GM18498 (cell line): ENCODE data around the gene FOXP1.

Source experiments
- ATAC-seq: cut with Tn5 transposase; IDR thresholded peaks from one replicate; pipeline ENCODE4 v1.9.1; 2021; ENCODE audit warnings: mild to moderate bottlenecking, moderate library complexity; ENCODE audit not compliant: unreplicated experiment

FOXP1 gene

DNA sequence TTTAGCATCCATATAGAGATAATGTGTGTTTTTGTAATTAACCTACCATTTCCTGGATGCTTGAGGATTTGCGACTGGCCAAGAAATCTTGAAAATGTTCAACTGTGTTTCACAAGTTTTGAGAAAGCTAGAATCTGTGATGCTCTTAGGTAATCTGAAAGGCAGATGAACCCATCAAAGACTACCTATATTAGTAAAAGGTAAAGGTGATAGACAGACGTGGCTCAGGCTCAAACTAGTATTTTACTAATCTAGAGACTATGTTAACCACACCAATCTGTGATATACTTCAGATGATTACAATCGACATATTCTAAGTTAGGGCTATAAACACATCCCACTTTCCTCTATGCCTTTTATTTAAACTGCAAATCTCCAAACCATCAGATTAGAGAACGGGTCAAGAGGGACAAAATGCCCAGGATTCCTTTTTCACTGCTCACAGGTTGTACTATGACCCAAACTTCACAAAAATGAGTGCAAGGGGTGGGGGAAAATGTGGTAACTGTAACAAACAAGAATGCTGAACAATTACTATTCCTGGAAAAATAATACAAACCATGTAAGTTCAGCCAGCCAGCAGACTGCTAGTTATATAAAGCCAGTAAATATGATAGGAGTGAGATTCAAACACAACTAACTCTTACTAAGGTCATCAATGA lies 295.1 kb downstream of the FOXP1 start:
- no peak for ATAC-seq

DNA sequence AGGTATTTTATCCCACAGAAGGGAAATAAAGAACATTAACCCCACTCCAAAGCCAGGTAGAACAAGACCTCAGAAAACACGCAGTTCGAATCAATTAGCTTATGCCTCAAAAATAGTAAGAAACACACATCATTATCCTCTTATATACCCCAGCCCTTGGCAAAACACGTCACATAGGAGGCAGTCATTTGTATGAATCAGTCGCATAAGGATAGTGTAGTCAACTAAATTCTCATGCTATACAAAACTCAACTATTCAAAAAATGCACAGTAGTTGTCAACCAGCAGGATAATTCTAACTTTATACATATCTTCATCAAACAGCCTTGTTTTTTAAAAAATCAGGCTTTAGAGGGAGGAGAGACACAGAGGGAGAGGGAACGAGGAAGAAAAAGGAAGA lies 298.4 kb downstream of the FOXP1 start:
- ATAC-seq: no peak

DNA sequence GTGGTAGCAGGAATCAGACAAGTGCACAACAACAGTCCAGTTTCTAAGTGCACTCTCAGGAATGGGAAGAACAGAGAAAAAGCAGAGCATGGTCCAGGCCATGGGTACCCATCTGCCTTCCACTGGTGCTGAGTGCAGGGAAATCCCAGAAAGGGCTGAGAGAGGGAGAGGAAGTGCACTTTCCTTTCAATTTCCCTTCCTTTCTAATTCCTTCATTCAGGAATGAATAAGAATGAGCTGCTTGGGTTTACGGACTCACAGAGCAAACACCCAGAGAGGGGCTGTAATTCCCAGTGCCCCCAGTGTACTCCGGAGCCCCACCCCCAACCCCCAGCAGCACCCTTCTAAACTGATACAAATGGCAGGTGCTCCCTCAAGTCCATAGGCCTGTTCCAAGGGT lies 300.6 kb downstream of the FOXP1 start:
- ATAC-seq: no peak

DNA sequence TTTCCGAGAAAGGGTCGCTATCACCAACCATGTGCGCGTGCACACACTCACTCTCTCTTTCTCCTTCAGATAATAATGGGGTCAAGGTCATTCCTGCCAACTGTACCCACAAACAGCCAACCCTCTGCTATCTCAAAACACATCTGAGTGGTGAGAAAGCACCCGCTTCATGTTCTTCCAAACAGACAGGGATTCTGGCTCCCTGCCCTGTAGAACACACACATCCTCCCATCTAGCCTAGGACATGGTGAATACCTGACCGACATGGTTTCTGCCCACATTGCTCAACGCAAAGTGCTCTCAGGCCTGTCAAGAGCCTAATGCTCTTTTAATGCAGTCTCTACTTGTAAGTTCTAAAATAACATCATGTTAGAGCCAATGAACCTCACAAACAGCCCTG lies 302.2 kb downstream of the FOXP1 start:
- ATAC-seq: no peak

DNA sequence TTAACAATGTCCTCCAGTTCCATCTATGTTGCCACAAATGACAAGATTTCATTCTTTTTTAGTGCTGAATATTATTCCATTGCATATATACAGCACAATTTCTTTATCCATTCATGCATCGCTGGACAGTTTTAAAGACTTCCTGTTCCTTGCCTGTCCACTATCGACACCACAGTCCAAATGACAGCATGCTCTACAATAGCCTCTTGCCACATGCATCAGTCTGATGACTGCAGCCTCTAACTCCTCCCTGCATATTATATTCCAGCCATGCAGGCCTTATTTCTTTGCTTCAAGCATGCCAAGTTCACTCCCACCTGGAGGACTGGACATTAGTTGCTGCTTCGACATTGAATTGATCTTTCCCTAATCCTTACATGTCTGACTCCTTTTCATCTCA lies 306.2 kb downstream of the FOXP1 start:
- no peak for ATAC-seq

DNA sequence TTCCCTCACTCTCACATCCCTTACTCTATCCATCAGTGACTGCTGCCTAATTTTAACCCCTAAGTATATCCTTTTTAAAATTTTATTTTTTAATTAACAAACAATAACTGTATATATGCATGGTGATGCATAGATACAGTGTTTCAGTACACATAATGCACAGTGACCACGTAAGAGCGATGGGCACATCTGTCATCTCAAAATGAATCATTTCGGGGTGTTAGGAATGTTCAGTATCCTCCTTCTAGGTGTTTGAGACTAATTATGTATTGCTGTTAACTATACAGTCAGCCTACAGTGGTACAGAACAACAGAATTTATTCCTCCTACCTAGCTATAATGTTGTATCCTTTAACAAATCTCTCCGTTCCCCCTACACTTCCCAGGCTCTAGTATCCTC lies 307.0 kb downstream of the FOXP1 start:
- ATAC-seq: no peak

DNA sequence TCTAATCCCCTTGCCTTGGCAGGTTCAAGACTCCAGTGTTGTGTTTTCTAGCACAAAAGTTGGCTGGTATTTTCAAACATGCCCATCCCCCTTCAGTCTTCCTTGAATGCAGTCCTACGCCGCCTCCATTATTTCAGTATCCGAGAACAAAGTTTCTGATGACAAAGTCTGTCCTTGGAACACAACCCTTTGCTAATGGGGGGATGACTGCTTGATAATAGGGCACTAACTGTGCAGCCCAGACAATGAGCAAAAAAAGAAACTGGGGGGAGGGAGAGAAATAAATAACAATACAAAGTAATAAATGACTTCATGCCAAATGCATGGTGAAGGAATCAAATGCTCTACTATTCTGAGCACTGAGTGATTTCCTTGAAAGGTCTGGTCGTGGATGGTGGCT lies 310.1 kb downstream of the FOXP1 start:
- ATAC-seq: no peak

DNA sequence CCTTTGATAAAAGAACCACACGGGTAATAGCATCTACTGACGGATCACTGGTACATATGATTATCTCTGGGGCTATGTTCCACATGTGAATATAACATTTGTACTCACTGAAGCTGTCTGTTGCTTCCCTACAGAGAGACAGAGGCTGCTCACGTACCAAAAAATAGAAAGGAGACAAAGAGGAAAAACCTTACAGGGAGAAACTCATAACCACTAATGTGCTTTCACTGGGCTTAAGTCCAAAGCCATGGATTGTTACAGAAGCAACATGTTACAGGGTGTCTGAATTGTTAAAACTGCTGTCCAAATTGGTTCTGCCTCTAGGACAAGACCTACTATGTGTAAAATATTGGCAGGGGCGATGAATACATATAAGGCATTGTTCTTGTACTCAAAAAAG lies 311.9 kb downstream of the FOXP1 start:
- no peak for ATAC-seq

DNA sequence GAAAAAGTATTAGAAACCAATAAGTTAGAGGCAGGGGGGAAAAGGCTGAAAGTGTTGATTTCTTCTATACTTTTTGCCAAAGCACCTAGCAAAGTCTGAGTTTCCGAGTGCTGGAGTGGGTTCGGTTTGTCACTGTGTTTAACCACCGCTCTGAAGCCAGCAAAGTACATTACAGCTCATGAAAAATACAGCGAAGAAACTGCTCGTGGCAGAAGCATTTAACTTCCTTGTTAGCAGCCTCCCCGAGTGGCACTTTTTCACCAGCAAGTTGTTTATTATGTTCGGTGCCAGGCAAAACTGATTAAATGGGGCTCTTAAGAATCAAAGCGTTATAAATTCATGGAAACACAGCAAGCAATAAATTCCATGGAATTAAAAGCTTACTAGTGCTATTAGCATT lies 313.6 kb downstream of the FOXP1 start:
- no peak for ATAC-seq

DNA sequence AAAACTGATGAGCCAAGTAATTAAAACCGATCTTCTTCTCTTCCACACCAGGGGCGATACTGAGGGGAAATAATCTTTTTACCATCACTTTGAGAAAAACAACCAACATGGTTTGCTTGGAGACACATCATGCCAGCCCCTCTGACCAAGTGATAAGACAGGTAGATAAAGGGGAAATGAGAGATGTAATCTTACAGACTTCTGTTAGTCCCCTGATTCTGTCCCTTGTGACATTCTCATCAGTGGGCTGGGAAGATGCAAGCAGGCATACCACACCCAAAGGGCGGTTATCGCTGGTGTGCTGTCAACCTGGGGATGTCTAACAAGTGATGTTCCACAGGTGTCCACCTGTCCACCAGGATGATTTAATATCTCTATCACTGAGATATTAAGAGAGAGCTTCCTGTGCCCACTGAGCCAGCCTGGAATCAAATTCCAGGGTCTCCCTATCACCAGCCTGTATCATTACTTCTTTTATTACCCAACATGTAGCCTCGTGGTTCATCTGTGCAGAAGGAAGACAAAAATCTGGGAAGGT lies 315.0 kb downstream of the FOXP1 start:
- no peak for ATAC-seq

DNA sequence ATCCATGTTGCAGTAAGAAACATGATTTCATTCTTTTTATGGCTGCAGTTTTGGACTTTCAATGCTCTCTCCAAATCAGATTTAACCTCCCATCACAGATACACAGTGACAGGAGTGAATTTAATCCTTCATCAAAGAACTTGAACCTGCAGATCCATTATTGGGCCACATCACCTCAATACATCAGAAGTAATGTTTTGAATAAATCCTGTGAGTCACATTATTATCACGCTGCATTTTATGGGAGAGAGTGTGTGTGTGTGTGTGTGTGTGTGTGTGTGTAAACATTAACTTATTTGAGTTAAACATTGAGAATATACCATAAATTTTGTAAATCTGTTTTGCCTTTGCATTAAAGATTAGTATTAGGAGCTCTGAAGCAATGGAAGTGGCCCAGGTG lies 316.7 kb downstream of the FOXP1 start:
- ATAC-seq: no peak

DNA sequence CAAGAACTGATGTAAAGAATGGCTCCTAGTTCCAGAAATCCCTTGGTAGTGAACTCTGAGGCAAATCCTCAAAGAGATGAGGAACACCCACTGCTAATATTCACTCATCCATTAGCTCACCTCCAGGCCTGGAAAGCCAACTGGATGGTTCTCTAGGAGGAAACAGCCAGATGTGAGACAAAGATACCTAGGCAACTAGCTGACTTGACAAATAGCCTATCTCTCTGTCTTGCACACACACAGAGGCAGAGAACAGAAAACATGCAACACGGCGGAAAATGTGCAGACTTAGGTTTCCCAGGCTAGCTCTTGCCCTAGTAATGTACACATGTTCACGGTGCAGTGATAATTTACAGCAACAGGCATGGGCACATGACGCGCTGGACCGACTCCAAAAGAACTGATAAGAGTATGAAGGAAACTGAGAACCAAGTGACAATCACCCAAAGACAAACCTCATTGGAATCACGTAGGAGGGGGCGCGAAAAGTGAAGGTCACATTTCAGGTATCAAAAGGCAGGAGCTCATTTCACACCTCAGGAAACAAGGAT lies 318.1 kb downstream of the FOXP1 start:
- ATAC-seq: no peak

DNA sequence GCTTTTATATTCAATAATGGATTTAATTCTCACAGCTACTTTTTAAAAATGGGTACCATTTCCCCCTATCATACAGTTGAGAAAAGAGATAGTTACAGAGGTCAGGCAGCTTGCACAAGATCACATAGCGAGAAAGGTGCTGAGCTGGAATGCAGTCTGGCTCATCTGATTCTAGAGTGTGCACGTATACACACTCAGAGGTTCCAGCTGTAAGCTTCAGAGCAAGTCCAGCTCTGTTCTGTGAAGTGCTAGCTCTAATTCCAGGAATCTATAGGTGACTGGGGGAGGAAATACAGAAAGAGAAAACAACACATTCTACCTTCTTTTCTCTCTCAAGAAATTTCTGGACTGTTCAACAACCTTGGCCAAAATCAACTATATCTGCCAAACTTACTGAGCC lies 318.7 kb downstream of the FOXP1 start:
- ATAC-seq: no peak

DNA sequence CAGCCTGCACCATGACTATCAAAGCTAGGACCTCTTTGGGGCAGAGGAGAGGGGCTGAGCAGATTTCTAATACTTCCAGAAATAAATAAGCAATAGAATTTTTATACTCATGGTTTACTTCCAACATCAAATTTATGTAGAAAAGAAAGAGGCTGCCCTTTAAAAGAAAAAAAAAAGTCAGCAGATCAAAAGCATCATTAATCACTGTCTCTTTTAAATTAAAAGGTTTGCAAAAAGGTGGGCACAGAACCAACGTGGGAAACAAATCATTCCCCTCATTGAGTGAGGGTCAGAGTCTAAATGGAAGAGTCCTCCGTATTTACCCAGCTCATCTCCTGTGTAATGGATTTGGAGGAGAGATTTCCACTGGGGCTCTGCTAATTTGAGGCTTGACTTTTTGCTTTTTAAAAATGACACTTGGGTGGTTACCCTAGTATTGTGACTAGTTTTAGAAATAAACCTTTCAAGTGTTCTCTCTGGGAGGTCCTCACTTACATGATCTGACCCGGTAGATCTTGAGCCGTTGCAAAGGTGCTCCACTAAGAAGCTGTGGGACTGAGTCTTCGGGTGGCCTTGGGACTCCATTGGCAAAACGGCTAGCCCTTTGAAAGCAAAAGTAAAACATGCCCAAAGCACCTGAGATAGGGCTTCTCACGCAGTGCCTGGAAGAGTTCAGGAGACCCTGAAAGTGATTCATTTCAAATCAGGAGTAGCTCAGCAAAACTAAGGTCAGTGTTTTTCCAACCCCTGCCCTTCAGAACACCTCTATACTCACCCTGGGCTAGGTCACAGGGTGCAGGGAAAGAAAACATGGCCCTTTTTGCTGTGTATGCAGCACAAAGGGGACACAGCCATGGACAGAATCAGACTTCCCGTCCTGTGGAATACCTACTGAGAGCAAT lies 320.9 kb downstream of the FOXP1 start:
- no peak for ATAC-seq

DNA sequence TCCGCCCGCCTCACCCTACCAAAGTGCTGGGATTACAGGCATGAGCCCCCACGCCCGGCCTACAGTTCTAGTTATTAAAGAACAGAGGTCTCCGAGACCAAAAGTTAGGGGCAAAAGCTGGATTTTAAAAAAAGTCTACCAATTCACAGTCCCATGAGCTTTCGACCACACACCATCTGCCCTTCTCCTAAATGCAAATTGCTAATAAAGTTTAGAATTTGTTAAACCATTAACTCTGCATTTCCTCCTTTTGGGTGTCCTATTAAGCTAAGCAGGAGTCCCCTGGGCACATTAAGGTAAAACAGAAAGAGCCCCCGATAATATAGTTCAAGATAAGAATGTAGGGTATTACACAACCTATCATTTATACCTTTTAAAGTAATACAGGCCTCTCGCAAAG lies 322.7 kb downstream of the FOXP1 start:
- no peak for ATAC-seq

DNA sequence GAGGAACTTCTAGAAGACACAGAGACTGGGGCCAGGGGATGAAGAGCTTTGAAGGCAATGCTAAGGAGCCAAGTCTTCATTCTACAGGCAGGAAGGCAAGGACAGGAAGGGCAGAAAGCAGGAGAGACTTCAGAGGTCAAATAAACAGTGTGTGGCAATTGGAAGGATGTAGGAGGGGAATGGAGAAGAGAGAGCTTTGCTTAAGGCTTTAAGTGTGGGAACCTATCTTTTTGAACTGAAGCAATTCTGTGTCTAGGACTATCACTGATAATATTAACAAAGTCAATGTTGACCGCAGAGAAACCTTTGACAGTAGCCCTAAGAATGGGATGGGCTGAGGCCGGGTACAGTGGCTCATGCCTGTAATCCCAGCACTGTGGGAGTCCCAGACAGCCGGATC lies 325.0 kb downstream of the FOXP1 start:
- ATAC-seq: no peak

DNA sequence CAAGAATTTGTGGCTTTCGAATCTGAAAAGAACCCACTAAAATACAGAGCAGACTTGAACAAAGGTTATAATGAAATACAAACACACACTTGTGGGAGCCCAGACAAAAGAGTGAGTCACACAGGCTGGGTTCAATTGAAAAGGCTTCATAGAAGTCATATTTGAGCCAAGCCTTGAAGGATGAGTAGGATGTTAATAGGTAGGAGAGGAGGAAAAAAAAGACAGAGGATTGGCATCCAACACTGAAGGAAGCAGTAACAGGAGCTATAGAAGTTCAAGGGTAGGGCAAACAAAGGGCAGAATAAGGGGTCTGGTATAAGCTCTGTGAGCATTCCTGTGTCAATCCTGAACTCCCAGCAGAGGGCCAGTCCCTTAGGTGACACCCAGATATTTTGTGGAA lies 325.4 kb downstream of the FOXP1 start:
- ATAC-seq: no peak

DNA sequence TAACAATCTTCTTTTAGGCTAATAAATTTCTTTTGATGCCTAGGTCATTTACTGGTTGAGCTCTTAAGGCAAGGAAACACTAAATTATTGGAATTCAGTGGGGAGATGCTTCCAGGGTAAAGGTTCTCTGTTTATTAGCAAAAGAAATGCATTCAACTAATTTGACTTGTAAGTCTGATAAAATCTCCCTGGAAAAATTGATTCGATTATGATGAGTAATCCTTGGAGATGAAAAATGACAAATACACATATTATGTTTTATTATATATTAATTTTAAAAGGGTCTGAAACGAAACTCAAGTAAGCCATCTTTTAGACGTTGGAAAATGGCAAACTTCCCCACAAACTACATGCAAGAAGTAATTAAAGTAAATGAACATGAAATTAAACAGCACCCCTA lies 328.0 kb downstream of the FOXP1 start:
- no peak for ATAC-seq

DNA sequence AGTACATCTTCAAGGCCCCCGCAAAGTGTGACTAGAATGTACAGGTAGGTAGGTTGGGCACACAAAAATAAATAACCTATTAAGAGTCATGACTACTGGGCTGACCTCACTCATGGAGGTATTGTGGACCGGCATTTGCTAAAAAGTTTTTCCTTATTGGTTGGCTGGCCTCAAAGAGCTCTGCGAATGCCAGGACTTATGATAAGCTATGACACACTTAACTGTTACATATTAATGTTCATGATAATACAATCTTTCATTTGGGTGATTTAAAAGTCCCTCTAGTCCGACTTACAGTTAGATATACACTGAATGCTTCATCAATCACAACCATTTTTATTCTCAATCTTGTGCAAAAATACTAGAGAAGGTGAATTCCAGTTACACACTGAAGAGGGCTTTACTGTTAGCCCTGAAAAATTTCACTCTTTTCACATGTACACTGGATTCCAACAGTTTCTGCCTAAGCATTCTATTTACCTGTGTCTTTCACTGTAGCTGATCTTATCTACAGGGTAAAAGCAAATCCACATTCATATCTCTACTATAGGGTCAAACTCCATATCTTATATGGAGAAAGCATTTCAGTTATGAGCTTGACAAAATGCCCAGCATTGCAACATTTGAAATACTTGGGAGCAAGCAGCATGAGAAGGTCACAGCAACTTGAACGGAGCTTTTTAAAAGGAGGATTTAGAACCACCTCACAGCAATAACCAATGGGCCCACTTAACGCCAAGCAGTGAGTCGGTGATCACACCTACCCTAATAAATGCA lies 329.1 kb downstream of the FOXP1 start:
- ATAC-seq: no peak

DNA sequence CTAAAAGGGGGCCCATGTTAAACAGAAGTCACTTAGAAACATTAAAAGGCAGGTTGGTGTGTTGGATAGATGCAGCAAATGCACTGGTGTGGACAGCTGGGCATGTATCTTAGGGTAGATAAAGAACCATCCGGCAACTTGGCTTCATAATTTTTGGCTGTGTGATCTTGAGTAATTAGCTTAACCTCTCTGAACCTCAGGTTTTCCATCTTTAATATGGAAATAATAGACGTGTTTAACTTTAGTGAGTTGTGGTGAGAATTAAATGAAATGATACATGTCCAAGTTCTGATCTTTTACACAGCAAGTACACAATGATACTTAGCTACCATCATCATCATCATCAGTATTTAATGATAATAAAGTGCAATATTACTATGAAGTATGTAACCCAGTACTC lies 330.4 kb downstream of the FOXP1 start:
- ATAC-seq: no peak

DNA sequence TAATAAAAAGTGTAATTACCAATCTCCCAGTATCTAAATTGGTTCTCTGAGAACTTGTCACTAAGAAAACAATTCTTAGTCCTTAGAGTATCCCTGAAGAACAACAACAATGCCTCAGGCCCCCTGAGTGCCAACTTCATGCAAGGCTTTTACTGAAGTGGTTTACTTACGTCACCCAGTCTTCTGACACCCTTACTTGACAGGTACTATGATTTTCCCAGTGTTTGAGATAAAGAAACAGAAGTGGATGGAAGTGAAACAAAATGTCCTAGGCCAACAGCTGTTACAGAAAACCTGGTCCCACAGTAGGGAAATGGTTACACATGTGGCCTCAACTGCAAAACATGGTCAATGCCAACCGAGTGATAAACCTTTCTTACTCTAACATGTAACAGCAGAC lies 331.1 kb downstream of the FOXP1 start:
- no peak for ATAC-seq
